GM12878 (cell line): Measurements from ENCODE around the gene HEATR9. TPM values are rescaled to one million over a fixed set of nuclear protein-coding genes. Genes with fewer than 3 reads are reported as not detected.

Source experiments
- ATAC-seq: fragments of 200-7000 bp; cut with Tn5 transposase; 3 replicates; pipeline ENCODE4 v1.9.1; 2020; ENCODE audit warnings: mild to moderate bottlenecking, moderate library complexity
- BruUV-seq: library from RNA; stranded (reverse); fragments of 400-500 nt; replicated peaks from 2 replicates; lab custom pipeline; 2021; lab: Mats Ljungman, UMichigan
- CTCF ChIA-PET: fragments of 300-600 bp; sonication (Branson Sonifier 250); formaldehyde crosslinking; extraction: SDS; loops from one replicate; lab custom pipeline; 2021; ENCODE audit warnings: inconsistent platforms; lab: Yijun Ruan, JAX
- POLR2A ChIA-PET: fragments of 350-600 bp; formaldehyde crosslinking; extraction: SDS; loops from one replicate; lab custom pipeline; 2021; ENCODE audit warnings: inconsistent platforms; lab: Charles Lee
- RAD21 ChIA-PET: fragments of 300-600 bp; sonication (Branson Sonifier 250); formaldehyde crosslinking; loops from one replicate; lab custom pipeline; 2023; ENCODE audit warnings: antibody characterized with exemption; ENCODE audit not compliant: unreplicated experiment; lab: Charles Lee
- SMC1A ChIA-PET: fragments of 300-600 bp; sonication (Branson Sonifier 250); formaldehyde crosslinking; loops from one replicate; lab custom pipeline; 2023; ENCODE audit not compliant: unreplicated experiment, uncharacterized antibody; lab: Charles Lee
- DNase-seq: peaks from one replicate; pipeline ENCODE4 v3.0.0-alpha.2; 2011; ENCODE audit warnings: low read depth, low spot score
- FAIRE-seq: peaks from 3 replicates; lab custom pipeline; 2011; peaks lifted over from hg19 to GRCh38; lab: Jason Lieb, UNC
- H2AFZ ChIP-seq: 2 replicates; pipeline ENCODE4 v1.6.0; 2011; ENCODE audit warnings: low read depth, low read length, control low read depth; ENCODE audit not compliant: control insufficient read depth
- H3K27ac ChIP-seq: 2 replicates; pipeline ENCODE4 v1.5.1; 2011; ENCODE audit warnings: control low read depth; ENCODE audit not compliant: control insufficient read depth, insufficient read depth
- H3K27me3 ChIP-seq, 2 experiments: replicated peaks in 1 of 2; 2 replicates each; pipeline versions ENCODE4 v1.6.0 to v1.6.1; 2011; ENCODE audit warnings: low read length in 1 of 2; ENCODE audit not compliant: control insufficient read depth in 2 of 2, insufficient read depth in 2 of 2
- H3K36me3 ChIP-seq, 2 experiments: 2 replicates each; pipeline ENCODE4 v1.5.1; 2011; ENCODE audit warnings: low read length in 1 of 2; ENCODE audit not compliant: control insufficient read depth in 2 of 2, insufficient read depth in 2 of 2
- H3K4me1 ChIP-seq: 2 replicates; pipeline ENCODE4 v1.6.1; 2011; ENCODE audit warnings: mild to moderate bottlenecking, low read length, moderate library complexity, mixed read lengths; ENCODE audit not compliant: control insufficient read depth, insufficient read depth
- H3K4me2 ChIP-seq: 2 replicates; pipeline ENCODE4 v1.6.0; 2011; ENCODE audit warnings: control low read depth; ENCODE audit not compliant: control insufficient read depth, insufficient read depth
- H3K4me3 ChIP-seq: fragments of 200-600 bp; sonication (generic); 2 replicates; pipeline ENCODE4 v1.5.1; 2016
- H3K79me2 ChIP-seq: 2 replicates; pipeline ENCODE4 v1.6.0; 2011; ENCODE audit warnings: low read length; ENCODE audit not compliant: control insufficient read depth, insufficient read depth
- H3K9ac ChIP-seq: 2 replicates; pipeline ENCODE4 v1.8.0; 2011; ENCODE audit warnings: low read length, control low read depth, mixed read lengths; ENCODE audit not compliant: control insufficient read depth, insufficient read depth
- H3K9me3 ChIP-seq: replicated peaks from 3 replicates; pipeline ENCODE4 v1.5.1; 2011; ENCODE audit warnings: mild to moderate bottlenecking, low read length; ENCODE audit not compliant: control insufficient read depth, insufficient read depth
- H4K20me1 ChIP-seq: 2 replicates; pipeline ENCODE4 v1.6.0; 2011; ENCODE audit not compliant: control insufficient read depth, insufficient read depth
- CBFB ChIP-seq: IDR thresholded peaks from 2 replicates; pipeline ENCODE4 v1.6.1; 2016; ENCODE audit warnings: antibody characterized with exemption, low read depth
- CEBPB ChIP-seq, 2 experiments: fragments of 150-350 bp in 1 of 2; IDR thresholded peaks; 2 replicates each; pipeline ENCODE4 v1.6.1; 2012 to 2014; ENCODE audit warnings: low read depth in 2 of 2, low read length in 2 of 2, borderline replicate concordance in 1 of 2, inconsistent platforms in 1 of 2
- DPF2 ChIP-seq: fragments of 450-650 bp; IDR thresholded peaks from 2 replicates; pipeline ENCODE4 v1.6.1; 2017; ENCODE audit warnings: mild to moderate bottlenecking
- MEF2B ChIP-seq: fragments of 450-650 bp; IDR thresholded peaks from 2 replicates; pipeline ENCODE4 v1.6.1; 2018; ENCODE audit warnings: mild to moderate bottlenecking, moderate library complexity; ENCODE audit not compliant: partially characterized antibody, poor library complexity, severe bottlenecking
- MTA2 ChIP-seq: fragments of 450-650 bp; IDR thresholded peaks from 2 replicates; pipeline ENCODE4 v1.6.1; 2016; ENCODE audit warnings: low read depth, mild to moderate bottlenecking, moderate library complexity
- MYB ChIP-seq: fragments of 150-350 bp; IDR thresholded peaks from 2 replicates; pipeline ENCODE4 v1.6.1; 2014; ENCODE audit warnings: mild to moderate bottlenecking, low read depth, low read length, borderline replicate concordance
- NFXL1 ChIP-seq: fragments of 450-650 bp; IDR thresholded peaks from 2 replicates; pipeline ENCODE4 v1.6.1; 2017; ENCODE audit warnings: antibody characterized with exemption, mild to moderate bottlenecking, borderline replicate concordance
- STAT3 ChIP-seq: IDR thresholded peaks from 2 replicates; pipeline ENCODE4 v1.6.1; 2011; ENCODE audit warnings: low read depth, low read length, improper control_type of control experiment
- USF2 ChIP-seq: IDR thresholded peaks from 2 replicates; pipeline ENCODE4 v1.6.1; 2011; ENCODE audit warnings: low read depth, low read length, improper control_type of control experiment, borderline replicate concordance
- YBX1 ChIP-seq: fragments of 450-650 bp; IDR thresholded peaks from 2 replicates; pipeline ENCODE4 v1.6.1; 2016; ENCODE audit warnings: antibody characterized with exemption
- WGBS: methylation state at CpG from one replicate; pipeline ENCODE4 v1.1.6; 2016; ENCODE audit warnings: low lambda C conversion rate; ENCODE audit not compliant: insufficient replicate concordance, insufficient coverage; ENCODE audit errors: missing lambda C conversion rate; 5-methylcytosine and 5-hydroxymethylcytosine counted together
- in situ Hi-C: fragments of 300-500 bp; cut with MboI; formaldehyde crosslinking; loops from 9 replicates; pipeline ENCODE4 v1.14.3; 2018; ENCODE audit warnings: mixed read lengths
- intact Hi-C: fragments of 100-400 bp; cut with micrococcal nuclease; formaldehyde crosslinking; loops from one replicate; pipeline ENCODE4 v1.14.2; 2022; ENCODE audit not compliant: unreplicated experiment
- polyA plus RNA-seq, 11 experiments: library from polyadenylated mRNA; depleted of rRNA in 4 of 11; unstranded in 6 of 11; stranded (reverse) in 5 of 11; fragments of >200 nt; fragmentation: Nextera tagmentation in 4 of 11; fragmentation: Illumina TruSeq in 1 of 11; extraction: Ambion mirVana in 4 of 11; extraction: Trizol in 1 of 11; gene quantifications; 1 replicate in 1 of 11; 2 replicates in 10 of 11; pipeline versions ENCODE4 v1.2.1 to v1.2.3, GENCODE V29; 2011 to 2016; ENCODE audit warnings: inconsistent platforms in 2 of 11, missing spikeins in 2 of 11, low read depth in 1 of 11
- total RNA-seq, 4 experiments: library from RNA; depleted of rRNA in 3 of 4; stranded (reverse); fragments of >200 nt in 3 of 4; fragmentation: Illumina TruSeq in 1 of 4; extraction: Trizol in 1 of 4; gene quantifications; 2 replicates each; pipeline versions ENCODE4 v1.2.1 to v1.2.3, GENCODE V29; 2013 to 2021

The HEATR9 gene
- total and polyA plus RNA-seq, 10 of the 15 experiments (the other 5 are each of a cell fraction or from before 2014, with no cell fraction given): 0.04 to 0.43 (median 0.13) TPM; not detected in 2

DNA sequence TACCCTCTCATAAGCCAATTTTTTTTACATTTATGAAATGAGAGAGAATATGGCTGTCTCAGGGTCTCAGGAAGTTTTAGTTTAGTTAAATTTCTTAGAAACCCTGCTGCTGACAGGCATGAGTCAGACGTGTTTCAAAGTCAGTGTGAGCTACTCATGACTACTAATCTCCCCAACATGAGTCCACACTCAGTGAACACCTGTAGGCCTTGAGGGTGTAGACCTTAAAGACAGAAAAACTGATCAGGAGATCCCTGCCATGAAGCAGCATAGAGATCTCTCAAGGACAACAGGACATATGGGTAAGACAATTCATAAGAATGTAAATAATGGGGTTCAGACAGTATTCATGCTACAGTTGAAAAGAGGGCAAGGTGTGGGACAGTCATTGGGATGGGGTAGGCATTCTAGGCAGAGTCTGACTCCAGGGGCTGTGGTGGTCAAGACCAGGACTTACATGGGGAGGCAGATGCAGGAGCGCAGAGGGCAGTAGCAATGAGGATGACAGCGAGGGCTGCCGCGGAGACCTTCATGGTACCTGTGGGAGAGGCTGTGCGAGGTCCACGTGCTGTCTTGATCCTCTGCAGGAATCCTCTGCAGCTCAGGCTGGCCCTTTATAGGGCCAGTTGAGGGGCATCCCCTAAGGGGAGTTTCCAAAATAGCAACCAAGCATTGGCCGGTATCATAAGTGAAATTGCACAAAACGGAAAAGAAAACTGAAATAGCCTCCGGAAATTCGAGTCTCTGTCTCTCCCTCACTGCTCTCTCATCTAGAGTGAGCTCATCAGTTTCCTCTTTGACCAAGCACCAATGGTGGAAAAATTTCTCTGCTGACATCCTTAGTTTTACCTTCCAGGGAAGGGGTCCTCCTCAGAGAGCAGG, 11.3 kb upstream of the HEATR9 start, which contains the start of gene CCL5 (continued):
- TF ChIP-seq MEF2B (peak; percentile 67), MYB (no peak), USF2 (no peak; the same call in 1 of the 2 replicates), MTA2 (no peak), DPF2 (peak; percentile 59; the same call in 1 of the 2 replicates), STAT3 (no peak)

GRCh38 chr17:35878361-35878760, 9.7 kb upstream of the HEATR9 start:
- H3K4me1 ChIP-seq: peaks cover 28% of the 10 kb centered on the region
- no peak overlapping the region for H3K4me3 ChIP-seq
- no peak overlapping the region for H3K27ac ChIP-seq
- no peaks in the 10 kb centered on the region for H3K9me3 ChIP-seq
- no peak overlapping the region for H2AFZ ChIP-seq
- no peak overlapping the region for H3K4me2 ChIP-seq
- 96% methylated on average over 4 of the region's 4 CpGs for WGBS
- ATAC-seq (no peak), FAIRE-seq (no peak), DNase-seq (no peak)
- no peaks in the 10 kb centered on the region for H4K20me1 ChIP-seq
- no peak for TF ChIP-seq CEBPB (IDR thresholded peaks at IDR 0.05; ENCODE audit: borderline replicate concordance in 1 of 2, low read depth in 2 of 2, low read length in 2 of 2)
- no peak for TF ChIP-seq NFXL1
- TF ChIP-seq CBFB: no peak
- TF ChIP-seq YBX1: no peak
- SMC1A ChIA-PET: interaction anchor here (1.3 to 14.1 kb wide), 5 partner anchors 16 to 52 kb away, joined by 3 to 155 read pairs (median 5); partner anchors contain the start of gene RDM1
- in situ Hi-C loops: no loop called here
- no peaks in the 10 kb centered on the region for H3K36me3 ChIP-seq
- H3K79me2 ChIP-seq: no peaks in the 10 kb centered on the region
- RAD21 ChIA-PET: interaction anchor here (1.3 to 7.0 kb wide), 3 partner anchors 14 to 29 kb away, joined by 3 to 125 read pairs (median 5); no protein-coding TSS in a partner anchor
- POLR2A ChIA-PET: interaction anchor here (0.8 to 4.0 kb wide), 4 partner anchors 12 to 254 kb away, joined by 3 to 56 read pairs (median 4); partner anchors contain the start of gene TAF15
- BruUV-seq: no TSS peak
- CTCF ChIA-PET: interaction anchor here (0.8 to 1.9 kb wide), 3 partner anchors 10 to 29 kb away, joined by 3 to 5 read pairs (median 4); no protein-coding TSS in a partner anchor
- H3K27me3 ChIP-seq: no peaks in the 10 kb centered on the region
- no peak overlapping the region for H3K9ac ChIP-seq
- intact Hi-C loops: no loop called here
